SHP77 treated with DMSO at 0.1 percent for 48 hours (cell line): Measurements from ENCODE around the gene DNM1.
"Not testable (repeated sequence)": the region's sequence is repeated elsewhere in the genome, so short reads cannot be mapped to it uniquely, and the experiment has no call there.

Source experiments
- DNase-seq: peaks from one replicate; lab custom pipeline; 2025; lab: John Stamatoyannopoulos, UW

DNM1 gene

GRCh38 chr9:128276008-128276573 lies 72.9 kb downstream of the DNM1 start, which contains the start of gene SWI5:
Gene SWI5 (plus strand): TSS chr9:128276276.
- DNase-seq, result peak; percentile 96

- no peak for DNase-seq
These were observed 73.5 kb downstream of the DNM1 start for GRCh38 chr9:128276574-128277270.

GRCh38 chr9:128279088-128280073 lies 76.2 kb downstream of the DNM1 start:
- DNase-seq, result not testable (repeated sequence)

GRCh38 chr9:128280084-128280622 lies 77.0 kb downstream of the DNM1 start:
- no peak for DNase-seq

GRCh38 chr9:128282500-128282899 lies 79.3 kb downstream of the DNM1 start:
- DNase-seq, result no peak

GRCh38 chr9:128285033-128285784 lies 82.0 kb downstream of the DNM1 start:
- DNase-seq, result no peak

- no peak for DNase-seq
These were observed 83.3 kb downstream of the DNM1 start for GRCh38 chr9:128286440-128286839.

GRCh38 chr9:128288273-128289004 lies 85.3 kb downstream of the DNM1 start:
- no peak for DNase-seq

GRCh38 chr9:128292009-128292408 lies 88.8 kb downstream of the DNM1 start:
- no peak for DNase-seq

GRCh38 chr9:128293091-128293490 lies 89.9 kb downstream of the DNM1 start:
- no peak for DNase-seq

GRCh38 chr9:128294142-128294541 lies 91.0 kb downstream of the DNM1 start:
- no peak for DNase-seq

GRCh38 chr9:128296340-128297220 lies 93.4 kb downstream of the DNM1 start:
- DNase-seq, result no peak

GRCh38 chr9:128297221-128297773 lies 94.1 kb downstream of the DNM1 start:
- DNase-seq, result no peak

GRCh38 chr9:128298535-128299482 lies 95.6 kb downstream of the DNM1 start:
- no peak for DNase-seq

- no peak for DNase-seq
These were observed 101.2 kb downstream of the DNM1 start for GRCh38 chr9:128304136-128304970.
